Heart right ventricle (tissue), 16 donors: Measurements from ENCODE around the gene LYSMD4. TPM values are rescaled to one million over a fixed set of nuclear protein-coding genes. Genes with fewer than 3 reads are reported as not detected.
A peak's percentile ranks its signal among the peaks of the same experiment; 100 is the strongest.
"Not testable (repeated sequence)": the region's sequence is repeated elsewhere in the genome, so short reads cannot be mapped to it uniquely, and the experiment has no call there.

Source experiments
- ATAC-seq, 8 donors: fragments of 200-7000 bp; cut with Tn5 transposase; one replicate each; pipeline ENCODE4 v1.9.1; 2020; ENCODE audit warnings: mild to moderate bottlenecking in 8 of 8, moderate library complexity in 8 of 8, moderate number of reproducible peaks in 1 of 8
- DNase-seq, 2 donors: peaks; one replicate each; pipeline ENCODE4 v3.0.0-alpha.2; 2020
- H3K27ac ChIP-seq, 10 donors: fragments of 200-600 bp; sonication (generic) in 2 of 10; one replicate each; pipeline versions ENCODE4 v1.5.0 to v1.8.0; 2020 to 2022; ENCODE audit warnings: mild to moderate bottlenecking in 3 of 10
- H3K27me3 ChIP-seq, 7 donors: fragments of 200-600 bp; one replicate each; pipeline ENCODE4 v1.8.0; 2021 to 2022; ENCODE audit warnings: mild to moderate bottlenecking in 2 of 7
- H3K36me3 ChIP-seq, 9 donors: fragments of 200-600 bp; sonication (generic) in 1 of 9; one replicate each; pipeline versions ENCODE4 v1.5.0 to v1.8.0; 2020 to 2022; ENCODE audit warnings: mild to moderate bottlenecking in 2 of 9
- H3K4me1 ChIP-seq, 9 donors: fragments of 200-600 bp; sonication (generic) in 1 of 9; one replicate each; pipeline versions ENCODE4 v1.5.0 to v1.8.0; 2020 to 2022; ENCODE audit warnings: mild to moderate bottlenecking in 4 of 9
- H3K4me3 ChIP-seq, 10 donors: fragments of 200-600 bp; sonication (generic) in 2 of 10; one replicate each; pipeline versions ENCODE4 v1.5.0 to v1.8.0; 2020 to 2022; ENCODE audit warnings: mild to moderate bottlenecking in 7 of 10, moderate library complexity in 2 of 10
- H3K9me3 ChIP-seq, 11 donors: fragments of 200-600 bp in 10 of 11; sonication (generic) in 2 of 11; one replicate each; pipeline versions ENCODE4 v1.5.0 to v1.8.0; 2013 to 2022; ENCODE audit warnings: mild to moderate bottlenecking in 2 of 11, control low read depth in 1 of 11, moderate library complexity in 1 of 11
- WGBS, 2 donors: extraction: QIAGEN DNeasy Blood & Tissue Kit; methylation state at CpG; one replicate each; pipeline ENCODE4 v1.1.7; 2013; ENCODE audit warnings: inconsistent platforms in 1 of 2; 5-methylcytosine and 5-hydroxymethylcytosine counted together
- intact Hi-C, 10 donors: fragments of 100-400 bp; cut with DNase I; formaldehyde crosslinking; loops; one replicate each; pipeline versions ENCODE4 v1.11.1 to v1.14.2; 2022
- long read RNA-seq, 3 donors: library from polyadenylated mRNA; unstranded; transcript quantifications; one replicate each; pipeline ENCODE4 v2.0.0, GENCODE V29; 2020 to 2021
- polyA plus RNA-seq, 2 donors: library from polyadenylated mRNA; stranded (reverse); fragments of 200-250 nt; gene quantifications; one replicate each; pipeline ENCODE4 v1.2.3, GENCODE V29; 2013
- total RNA-seq, 10 donors: library from RNA; stranded (reverse); fragmentation: NEBNext Ultra II Directional in 3 of 10; extraction: Animal tissue kit (Norgen Biotek cat#: 25700) in 3 of 10; gene quantifications; one replicate each; pipeline versions ENCODE4 v1.2.1 to v1.2.4, GENCODE V29; 2021 to 2023
- TF ChIP-seq, protein P1 (sequence below), 9 donors: fragments of 200-600 bp; sonication (generic) in 2 of 9; IDR thresholded peaks; one replicate each; pipeline versions ENCODE4 v1.5.0 to v1.8.0; 2021 to 2022; ENCODE audit warnings: antibody characterized with exemption in 9 of 9, mild to moderate bottlenecking in 5 of 9, moderate library complexity in 1 of 9
- donor health status: Arrhythmogenic right ventricular cardiomyopathy.
- donor health status: ischemic (EF 13 %, LVEDD 7.1; RV severe dilation, severe dysfunction).
- donor health status: healthy with polysubstance abuse.
- donor health status: DM: no; HTN: yes; CAD: no.
- donor health status: DM: no; HTN: no; CAD: no.
- donor health status: ischemic (EF 25% LVEDD 6.9; RV normal size, moderate dysfunction).
- donor health status: ischemic (EF 25% LVEDD 5.7; RV mildly dilated, moderate dysfunction).
- donor health status: healthy.
- donor health status: DM: yes; HTN: yes; CAD: no.
- donor health status: Ischemic cardiomyopathy.
- donor health status: ischemic (EF 35%, LVEDD 5.7; RV mildly dilated, moderate dysfunction).
- donor health status: nonischemic (EF 11% LVEDD 7.7; RV severe dilation, severe dysfunction).
- donor health status: DM: yes; HTN: yes; CAD: no.
- donor health status: PGD.
- donor health status: ischemic (EF 29% LVEDD 5.4; RV normal size, mild dysfunction).
- donor health status: nonischemic (EF 23%, LVEDD 6.1; RV moderate dilation, normal function).

Gene LYSMD4
- 10 to 100 TPM in 8 of 10 donors, 1 to 10 TPM in 2; 7.0 to 13.4 (median 11.9) TPM for total RNA-seq
- polyA plus RNA-seq: 10 to 100 TPM in 1 of 2 donors, 1 to 10 TPM in 1; 6.4 to 16.7 TPM
- long read RNA-seq, donor 1, partial matches to known transcripts: 7 of 23 reads
- long read RNA-seq, donor 1, other reads (novel, unspliced or antisense): 14 of 23 reads
- long read RNA-seq, donor 2, partial matches to known transcripts: 0 of 24 reads
- long read RNA-seq, donor 2, other reads (novel, unspliced or antisense): 16 of 24 reads
- long read RNA-seq, donor 3, partial matches to known transcripts: 0 of 31 reads
- long read RNA-seq, donor 3, other reads (novel, unspliced or antisense): 23 of 31 reads

DNA sequence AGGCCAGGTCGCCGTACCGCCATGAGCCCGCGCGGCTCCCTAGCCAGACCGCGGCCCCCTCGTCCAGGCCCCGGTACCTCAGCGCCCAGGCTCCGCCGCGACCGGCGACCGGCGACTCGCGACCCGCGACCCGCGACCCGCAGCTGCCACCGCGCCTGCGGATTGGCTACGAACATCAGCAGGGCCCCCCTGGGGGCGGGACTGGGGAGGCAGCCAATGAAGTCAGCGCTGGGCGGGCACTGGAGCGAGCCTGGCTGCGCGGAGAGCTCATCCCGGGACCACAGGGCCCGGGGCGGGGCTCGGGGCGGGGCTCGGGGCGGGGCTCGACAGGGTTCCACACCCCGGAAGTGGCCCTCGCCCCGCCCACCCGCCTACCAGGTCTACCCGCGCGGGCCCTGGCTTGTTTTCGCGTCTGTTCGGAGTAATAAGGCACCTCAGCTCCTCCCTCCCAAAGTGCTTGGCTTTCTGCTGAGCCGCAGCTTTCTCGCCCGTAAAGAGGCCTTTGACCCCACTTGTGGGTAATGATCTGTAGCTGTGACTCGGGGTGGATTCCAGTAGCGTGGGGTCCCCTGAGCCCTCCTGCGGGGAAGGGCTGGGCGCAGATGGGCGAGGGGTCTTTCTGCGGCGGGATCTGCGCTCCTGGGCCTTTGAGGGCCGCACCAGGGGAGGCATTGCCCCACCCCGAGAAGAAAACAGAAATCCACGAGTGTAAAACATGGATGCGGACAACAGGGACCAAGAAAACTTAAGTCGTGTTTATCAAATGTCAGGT, at the start of gene LYSMD4:
Gene LYSMD4 (minus strand): TSS at position 170 of the 772 bp plus-strand sequence. CDS start 1,438 bp downstream, outside the sequence.
- Histone ChIP-seq H3K27me3 (no peaks in the 10 kb centered on the region), H3K27ac (peak within 1 kb of the TSS; percentile 54 to 91 (median 88)), H3K4me1 (peaks cover 0 to 44% (median 26%) of the 10 kb centered on the region in 9 donors), H3K9me3 (no peaks in the 10 kb centered on the region), H3K4me3 (peak within 1 kb of the TSS; percentile 63 to 100 (median 92)), H3K36me3 (peaks cover 0 to 20% (median 3%) of the 10 kb centered on the region in 9 donors)
- intact Hi-C loops: loop anchor here in 4 of 10 donors (10.0 kb wide), 2 partner anchors 449 to 629 kb away; partner anchors contain the start of gene SYNM (in 1 of the 4)
- DNase-seq (peak; percentile 99), ATAC-seq (peak; percentile 98 to 99 (median 99))
- TF ChIP-seq, protein P1, sequence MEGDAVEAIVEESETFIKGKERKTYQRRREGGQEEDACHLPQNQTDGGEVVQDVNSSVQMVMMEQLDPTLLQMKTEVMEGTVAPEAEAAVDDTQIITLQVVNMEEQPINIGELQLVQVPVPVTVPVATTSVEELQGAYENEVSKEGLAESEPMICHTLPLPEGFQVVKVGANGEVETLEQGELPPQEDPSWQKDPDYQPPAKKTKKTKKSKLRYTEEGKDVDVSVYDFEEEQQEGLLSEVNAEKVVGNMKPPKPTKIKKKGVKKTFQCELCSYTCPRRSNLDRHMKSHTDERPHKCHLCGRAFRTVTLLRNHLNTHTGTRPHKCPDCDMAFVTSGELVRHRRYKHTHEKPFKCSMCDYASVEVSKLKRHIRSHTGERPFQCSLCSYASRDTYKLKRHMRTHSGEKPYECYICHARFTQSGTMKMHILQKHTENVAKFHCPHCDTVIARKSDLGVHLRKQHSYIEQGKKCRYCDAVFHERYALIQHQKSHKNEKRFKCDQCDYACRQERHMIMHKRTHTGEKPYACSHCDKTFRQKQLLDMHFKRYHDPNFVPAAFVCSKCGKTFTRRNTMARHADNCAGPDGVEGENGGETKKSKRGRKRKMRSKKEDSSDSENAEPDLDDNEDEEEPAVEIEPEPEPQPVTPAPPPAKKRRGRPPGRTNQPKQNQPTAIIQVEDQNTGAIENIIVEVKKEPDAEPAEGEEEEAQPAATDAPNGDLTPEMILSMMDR (IDR thresholded peaks at IDR 0.05): no peak
- WGBS, 2 donors: 9 to 14% methylated on average over 52 to 69 of the region's 69 CpGs

DNA sequence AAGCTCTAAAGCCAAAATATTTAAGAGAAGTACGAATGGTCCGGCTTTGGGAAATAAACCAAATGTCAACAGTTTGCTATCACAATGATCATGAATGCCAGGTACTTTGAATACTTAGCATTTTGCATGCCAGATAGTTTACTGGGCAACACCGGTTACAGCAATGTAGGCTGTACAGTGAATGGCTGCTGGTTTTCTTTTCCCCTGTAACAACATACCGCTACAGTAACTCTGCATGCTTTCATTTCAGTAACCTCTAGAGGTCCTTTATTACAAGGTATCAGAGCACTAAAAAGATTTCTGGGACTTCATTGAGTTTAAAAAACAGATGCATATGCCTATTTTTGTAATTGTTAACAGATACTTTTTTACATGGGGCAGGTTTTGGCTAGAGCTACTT, 48.8 kb upstream of the LYSMD4 start:
- H3K27me3 ChIP-seq, H3K36me3 ChIP-seq, H3K4me1 ChIP-seq, DNase-seq, intact Hi-C loops, H3K9me3 ChIP-seq, H3K27ac ChIP-seq, ATAC-seq, H3K4me3 ChIP-seq: not testable (repeated sequence)
- 34 to 58% methylated on average over 2 of the region's 4 CpGs for WGBS, 2 donors

DNA sequence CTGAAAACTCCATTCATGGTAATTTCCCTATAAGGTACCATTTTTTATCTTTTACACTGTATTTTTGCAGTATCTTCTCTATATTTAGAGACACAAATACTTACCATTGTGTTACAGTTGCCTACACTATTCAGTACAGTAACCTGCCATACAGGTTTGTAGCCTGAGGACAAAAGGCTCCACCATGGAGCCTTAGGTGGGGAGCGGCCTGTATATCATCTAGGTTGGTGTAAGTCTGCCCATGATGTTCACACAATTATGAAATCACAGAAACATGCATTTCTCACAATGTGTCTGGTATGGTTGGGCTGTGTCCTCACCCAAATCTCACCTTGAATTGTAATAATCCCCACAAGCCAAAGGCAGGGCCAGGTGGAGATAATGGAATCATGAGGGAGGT, 43.9 kb upstream of the LYSMD4 start:
- ATAC-seq (no peak), DNase-seq (no peak)
- TF ChIP-seq, protein P1 (IDR thresholded peaks at IDR 0.05): no peak
- no peaks in the 10 kb centered on the region for H3K36me3 ChIP-seq
- H3K9me3 ChIP-seq: no peaks in the 10 kb centered on the region
- no peaks in the 10 kb centered on the region for H3K27me3 ChIP-seq
- intact Hi-C loops: no loop called here
- WGBS, 2 donors: 98 to 100% methylated on average over 1 of the region's 1 CpG
- no peaks in the 10 kb centered on the region for H3K4me1 ChIP-seq
- no peak overlapping the region for H3K4me3 ChIP-seq
- H3K27ac ChIP-seq: no peak overlapping the region

DNA sequence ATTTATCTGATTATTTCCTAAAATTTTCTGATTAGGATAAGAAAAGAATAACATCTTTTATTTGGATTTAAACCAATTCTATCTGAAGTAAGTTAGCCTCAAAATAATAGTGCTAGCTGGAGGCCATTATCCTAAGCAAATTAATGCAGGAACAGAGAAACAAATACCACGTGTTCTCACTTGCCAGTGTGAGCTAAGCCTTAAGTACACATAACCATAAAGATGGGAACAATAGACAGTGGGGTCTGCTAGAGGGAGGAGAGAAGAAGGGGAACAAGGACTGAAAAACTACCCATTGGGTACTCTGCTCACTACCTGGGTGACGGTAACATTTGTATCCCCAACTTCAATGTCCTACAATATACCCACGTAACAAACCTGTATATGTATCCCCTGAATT, 31.3 kb upstream of the LYSMD4 start:
- intact Hi-C loops: no loop called here
- no peak overlapping the region for H3K4me3 ChIP-seq
- DNase-seq: no peak
- H3K36me3 ChIP-seq: no peaks in the 10 kb centered on the region
- H3K9me3 ChIP-seq: no peaks in the 10 kb centered on the region
- no peak for ATAC-seq
- no peak overlapping the region for H3K27ac ChIP-seq
- no peaks in the 10 kb centered on the region for H3K27me3 ChIP-seq
- WGBS, 2 donors: 90 to 96% methylated on average over 3 of the region's 3 CpGs
- TF ChIP-seq, protein P1 (IDR thresholded peaks at IDR 0.05): no peak
- no peaks in the 10 kb centered on the region for H3K4me1 ChIP-seq
